ENCODE data around the gene CDC42BPG. TPM values are rescaled to one million over a fixed set of nuclear protein-coding genes. Genes with fewer than 3 reads are reported as not detected.

Gene CDC42BPG
- total and polyA plus RNA-seq, 9 of the 15 experiments (the other 6 are each of a cell fraction or from before 2014, with no cell fraction given), result 0.04 to 8.8 (median 2.1) TPM

GRCh38 chr11:64778473-64779298 is 65.8 kb downstream of the CDC42BPG start, which contains the start of gene SF1:
TSS of gene SF1 (minus strand) at chr11:64778542. CDS start at chr11:64778392, 150 bp downstream.
- peak within 1 kb of the TSS; percentile 67 for H3K4me3 ChIP-seq
- H3K9me3 ChIP-seq (replicated peaks; ENCODE audit: control insufficient read depth, insufficient read depth, low read depth, low read length), result no peaks in the 10 kb centered on the region
- H3K9ac ChIP-seq (ENCODE audit: insufficient read depth in 1 of 2, low read depth in 2 of 2, low read length in 2 of 2), result peak within 1 kb of the TSS; percentile 95
- POLR2A ChIA-PET, result interaction anchor here (0.5 to 10.8 kb wide), 24 partner anchors 9 to 1947 kb away, joined by 3 to 168 read pairs (median 4); partner anchors contain the start of genes ATG2A, MAP4K2, MEN1 and PYGM
- under 1% methylated on average over 46 of the region's 80 CpGs for WGBS (ENCODE audit: insufficient coverage, low coverage, missing lambda C conversion rate)
- H3K9me1 ChIP-seq (ENCODE audit: control insufficient read depth, insufficient read depth, low read length), result peaks cover 9% of the 10 kb centered on the region
- FAIRE-seq (peak; percentile 100), DNase-seq (ENCODE audit: extremely low read depth in 1 of 4, low spot score in 3 of 4) (peak; percentile 96 to 100 (median 98)), ATAC-seq (peak; percentile 97)
- peaks cover 23% of the 10 kb centered on the region for H4K20me1 ChIP-seq (replicated peaks; ENCODE audit: control insufficient read depth, insufficient read depth, low read length)
- CTCF ChIA-PET (ENCODE audit: low intra/inter-chr PET ratio), result interaction anchor here (0.7 kb wide), 1 partner anchor 476 kb away, joined by 4 read pairs; no protein-coding TSS in a partner anchor
- peak within 1 kb of the TSS; percentile 61 for H2AFZ ChIP-seq (ENCODE audit: low read depth, low read length)
- BruUV-seq (replicated peaks), result no TSS peak
- H3K4me1 ChIP-seq (replicated peaks in 1 of 2; ENCODE audit: control insufficient read depth in 2 of 2, insufficient read depth in 2 of 2, low read length in 2 of 2), result peaks cover 6 to 18% of the 10 kb centered on the region in 2 experiments; a peak in 3 of 5 replicates
- H3K36me3 ChIP-seq (ENCODE audit: control insufficient read depth, insufficient read depth, low read length), result peaks cover 38% of the 10 kb centered on the region
- peaks cover 44% of the 10 kb centered on the region for H3K79me2 ChIP-seq (ENCODE audit: control insufficient read depth, insufficient read depth, low read length)
- H3K27ac ChIP-seq (ENCODE audit: extremely low read depth, low read depth, low read length), result peak within 1 kb of the TSS; percentile 97
- intact Hi-C loops (cut with micrococcal nuclease) (loop anchor here (1.0 to 5.0 kb wide), 3 partner anchors 24 to 109 kb away; partner anchors contain the start of gene MAP4K2), in situ Hi-C loops (cut with MboI) (no loop called here)
- H3K4me2 ChIP-seq (ENCODE audit: insufficient read depth, low read length), result peak within 1 kb of the TSS; percentile 96
- no peaks in the 10 kb centered on the region for H3K27me3 ChIP-seq (ENCODE audit: control insufficient read depth in 2 of 2, insufficient read depth in 2 of 2, low read length in 2 of 2)
- TF ChIP-seq FUS (optimal IDR thresholded peaks at IDR 0.05; ENCODE audit: low read depth, low read length) (no peak), RFX1 (IDR thresholded peaks at IDR 0.05) (peak; percentile 100), ERF (CRISPR knock-in tag; IDR thresholded peaks at IDR 0.05) (no peak), MXI1 (IDR thresholded peaks at IDR 0.05; ENCODE audit: low read depth, low read length) (peak; percentile 59; the same call in 1 of the 2 replicates), POLR2AphosphoS2 (IDR thresholded peaks at IDR 0.05; ENCODE audit: low read length) (peak; percentile 80; the same call in 1 of the 2 replicates), TCF7 (IDR thresholded peaks at IDR 0.05; ENCODE audit: borderline replicate concordance) (no peak), NFYB (IDR thresholded peaks at IDR 0.05; ENCODE audit: extremely low read depth, insufficient read length) (peak; percentile 77), ASH1L (IDR thresholded peaks at IDR 0.05; ENCODE audit: borderline replicate concordance, low read depth, partially characterized antibody) (peak; percentile 79), KAT2B (IDR thresholded peaks at IDR 0.05; ENCODE audit: low read depth, low read length) (peak; percentile 59), ZNF146 (CRISPR knock-in tag; IDR thresholded peaks at IDR 0.05; ENCODE audit: unreplicated experiment) (no peak), ZC3H11A (IDR thresholded peaks at IDR 0.05; ENCODE audit: low read depth, low read length) (no peak; the same call in 1 of the 2 replicates), TRIM28 (IDR thresholded peaks at IDR 0.05) (no peak), ZNF217 (CRISPR knock-in tag; IDR thresholded peaks at IDR 0.05) (no peak), FOXA3 (CRISPR knock-in tag; conservative IDR thresholded peaks at IDR 0.05 in 1 of 2, IDR thresholded peaks at IDR 0.05 in 1 of 2) (no peak), SPI1 (IDR thresholded peaks at IDR 0.05; ENCODE audit: borderline replicate concordance, low read depth, low read length) (peak; percentile 96)
- TF ChIP-seq, protein P1, sequence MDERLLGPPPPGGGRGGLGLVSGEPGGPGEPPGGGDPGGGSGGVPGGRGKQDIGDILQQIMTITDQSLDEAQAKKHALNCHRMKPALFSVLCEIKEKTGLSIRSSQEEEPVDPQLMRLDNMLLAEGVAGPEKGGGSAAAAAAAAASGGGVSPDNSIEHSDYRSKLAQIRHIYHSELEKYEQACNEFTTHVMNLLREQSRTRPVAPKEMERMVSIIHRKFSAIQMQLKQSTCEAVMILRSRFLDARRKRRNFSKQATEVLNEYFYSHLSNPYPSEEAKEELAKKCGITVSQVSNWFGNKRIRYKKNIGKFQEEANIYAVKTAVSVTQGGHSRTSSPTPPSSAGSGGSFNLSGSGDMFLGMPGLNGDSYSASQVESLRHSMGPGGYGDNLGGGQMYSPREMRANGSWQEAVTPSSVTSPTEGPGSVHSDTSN (CRISPR knock-in tag; IDR thresholded peaks at IDR 0.05; ENCODE audit: low read depth), result no peak
- TF ChIP-seq, protein P1 (tag; conservative IDR thresholded peaks at IDR 0.05; ENCODE audit: low read depth), result peak; percentile 89
- TF ChIP-seq, protein P2, sequence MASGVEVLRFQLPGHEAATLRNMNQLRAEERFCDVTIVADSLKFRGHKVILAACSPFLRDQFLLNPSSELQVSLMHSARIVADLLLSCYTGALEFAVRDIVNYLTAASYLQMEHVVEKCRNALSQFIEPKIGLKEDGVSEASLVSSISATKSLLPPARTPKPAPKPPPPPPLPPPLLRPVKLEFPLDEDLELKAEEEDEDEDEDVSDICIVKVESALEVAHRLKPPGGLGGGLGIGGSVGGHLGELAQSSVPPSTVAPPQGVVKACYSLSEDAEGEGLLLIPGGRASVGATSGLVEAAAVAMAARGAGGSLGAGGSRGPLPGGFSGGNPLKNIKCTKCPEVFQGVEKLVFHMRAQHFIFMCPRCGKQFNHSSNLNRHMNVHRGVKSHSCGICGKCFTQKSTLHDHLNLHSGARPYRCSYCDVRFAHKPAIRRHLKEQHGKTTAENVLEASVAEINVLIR (CRISPR knock-in tag; IDR thresholded peaks at IDR 0.05), result peak; percentile 70

All from K562 (cell line).